ENCODE measurements around the gene OASL.

DNA sequence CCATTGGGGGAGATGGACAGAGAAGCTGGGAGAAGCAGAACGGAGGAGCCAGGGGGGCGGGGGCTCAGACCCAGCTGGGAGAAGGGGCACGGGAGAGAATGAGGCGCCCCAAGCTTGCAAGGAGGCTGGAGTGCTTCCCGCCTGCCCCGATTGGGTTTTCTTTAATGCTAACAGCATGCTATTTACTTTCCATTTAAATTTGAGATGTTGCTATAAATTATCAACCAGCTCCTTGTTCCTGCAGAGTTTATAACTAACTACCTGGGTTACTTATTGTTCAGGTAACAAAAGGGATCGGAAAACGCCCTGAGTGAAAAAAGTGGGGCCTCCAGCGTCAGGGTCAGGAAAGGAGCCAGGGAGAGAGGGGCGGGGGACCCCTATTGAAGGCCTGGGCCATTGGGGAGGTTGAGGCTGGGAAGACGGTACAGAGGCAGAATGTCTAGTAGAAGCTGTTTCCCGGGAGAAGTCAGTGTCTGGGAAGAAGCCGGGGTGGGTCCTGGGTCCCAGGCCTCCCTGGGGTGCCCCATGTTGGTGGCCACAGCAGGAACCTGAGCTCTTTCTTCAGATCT is 58.2 kb downstream of the OASL start:
- TF ChIP-seq, protein P1, sequence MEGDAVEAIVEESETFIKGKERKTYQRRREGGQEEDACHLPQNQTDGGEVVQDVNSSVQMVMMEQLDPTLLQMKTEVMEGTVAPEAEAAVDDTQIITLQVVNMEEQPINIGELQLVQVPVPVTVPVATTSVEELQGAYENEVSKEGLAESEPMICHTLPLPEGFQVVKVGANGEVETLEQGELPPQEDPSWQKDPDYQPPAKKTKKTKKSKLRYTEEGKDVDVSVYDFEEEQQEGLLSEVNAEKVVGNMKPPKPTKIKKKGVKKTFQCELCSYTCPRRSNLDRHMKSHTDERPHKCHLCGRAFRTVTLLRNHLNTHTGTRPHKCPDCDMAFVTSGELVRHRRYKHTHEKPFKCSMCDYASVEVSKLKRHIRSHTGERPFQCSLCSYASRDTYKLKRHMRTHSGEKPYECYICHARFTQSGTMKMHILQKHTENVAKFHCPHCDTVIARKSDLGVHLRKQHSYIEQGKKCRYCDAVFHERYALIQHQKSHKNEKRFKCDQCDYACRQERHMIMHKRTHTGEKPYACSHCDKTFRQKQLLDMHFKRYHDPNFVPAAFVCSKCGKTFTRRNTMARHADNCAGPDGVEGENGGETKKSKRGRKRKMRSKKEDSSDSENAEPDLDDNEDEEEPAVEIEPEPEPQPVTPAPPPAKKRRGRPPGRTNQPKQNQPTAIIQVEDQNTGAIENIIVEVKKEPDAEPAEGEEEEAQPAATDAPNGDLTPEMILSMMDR (IDR thresholded peaks at IDR 0.05; ENCODE audit: insufficient read depth, low read length), result no peak
- TF ChIP-seq, protein P2, sequence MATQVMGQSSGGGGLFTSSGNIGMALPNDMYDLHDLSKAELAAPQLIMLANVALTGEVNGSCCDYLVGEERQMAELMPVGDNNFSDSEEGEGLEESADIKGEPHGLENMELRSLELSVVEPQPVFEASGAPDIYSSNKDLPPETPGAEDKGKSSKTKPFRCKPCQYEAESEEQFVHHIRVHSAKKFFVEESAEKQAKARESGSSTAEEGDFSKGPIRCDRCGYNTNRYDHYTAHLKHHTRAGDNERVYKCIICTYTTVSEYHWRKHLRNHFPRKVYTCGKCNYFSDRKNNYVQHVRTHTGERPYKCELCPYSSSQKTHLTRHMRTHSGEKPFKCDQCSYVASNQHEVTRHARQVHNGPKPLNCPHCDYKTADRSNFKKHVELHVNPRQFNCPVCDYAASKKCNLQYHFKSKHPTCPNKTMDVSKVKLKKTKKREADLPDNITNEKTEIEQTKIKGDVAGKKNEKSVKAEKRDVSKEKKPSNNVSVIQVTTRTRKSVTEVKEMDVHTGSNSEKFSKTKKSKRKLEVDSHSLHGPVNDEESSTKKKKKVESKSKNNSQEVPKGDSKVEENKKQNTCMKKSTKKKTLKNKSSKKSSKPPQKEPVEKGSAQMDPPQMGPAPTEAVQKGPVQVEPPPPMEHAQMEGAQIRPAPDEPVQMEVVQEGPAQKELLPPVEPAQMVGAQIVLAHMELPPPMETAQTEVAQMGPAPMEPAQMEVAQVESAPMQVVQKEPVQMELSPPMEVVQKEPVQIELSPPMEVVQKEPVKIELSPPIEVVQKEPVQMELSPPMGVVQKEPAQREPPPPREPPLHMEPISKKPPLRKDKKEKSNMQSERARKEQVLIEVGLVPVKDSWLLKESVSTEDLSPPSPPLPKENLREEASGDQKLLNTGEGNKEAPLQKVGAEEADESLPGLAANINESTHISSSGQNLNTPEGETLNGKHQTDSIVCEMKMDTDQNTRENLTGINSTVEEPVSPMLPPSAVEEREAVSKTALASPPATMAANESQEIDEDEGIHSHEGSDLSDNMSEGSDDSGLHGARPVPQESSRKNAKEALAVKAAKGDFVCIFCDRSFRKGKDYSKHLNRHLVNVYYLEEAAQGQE (IDR thresholded peaks at IDR 0.05; ENCODE audit: insufficient replicate concordance, low read depth), result no peak
- TF ChIP-seq POLR2AphosphoS5 (IDR thresholded peaks at IDR 0.05; ENCODE audit: low read depth), result no peak
